GM12874 (cell line): Measurements from ENCODE around the gene KLK4.

Experiments used
- CTCF ChIP-seq: IDR thresholded peaks from 2 replicates; pipeline ENCODE4 v1.5.1; 2011; ENCODE audit warnings: low read depth, mild to moderate bottlenecking, control low read depth, low read length, moderate library complexity; ENCODE audit not compliant: insufficient read depth

The KLK4 gene

GRCh38 chr19:50911206-50912101, at the start of gene KLK4:
Gene KLK4 (minus strand): TSS chr19:50911395. CDS start chr19:50910738, 657 bp downstream.
- TF ChIP-seq CTCF, result no peak

- no peak for TF ChIP-seq CTCF
Measured at GRCh38 chr19:50959731-50960500, 48.7 kb upstream of the KLK4 start.

- no peak for TF ChIP-seq CTCF
Measured at GRCh38 chr19:50957587-50957986, 46.4 kb upstream of the KLK4 start.

- TF ChIP-seq CTCF, result no peak
Measured at GRCh38 chr19:50952910-50953309, 41.7 kb upstream of the KLK4 start, which contains the start of gene KLK5. Gene KLK5 (minus strand): TSS chr19:50953038. CDS start chr19:50952657, 381 bp downstream.

GRCh38 chr19:50949861-50950260, 38.7 kb upstream of the KLK4 start:
- no peak for TF ChIP-seq CTCF

- TF ChIP-seq CTCF, result no peak
Measured at GRCh38 chr19:50947123-50947522, 35.9 kb upstream of the KLK4 start.

- no peak for TF ChIP-seq CTCF
Measured at GRCh38 chr19:50944795-50945194, 33.6 kb upstream of the KLK4 start.
